Neural progenitor cell (in vitro differentiated cells): ENCODE measurements around the gene GTPBP3.

Experiments
- EZH2 ChIP-seq: fragments of 200-600 bp; sonication (generic); IDR thresholded peaks from 2 replicates; pipeline ENCODE4 v1.6.1; 2017; ENCODE audit warnings: antibody characterized with exemption, mild to moderate bottlenecking, moderate library complexity
- EZH2phosphoT487 ChIP-seq: fragments of 200-600 bp; sonication (generic); IDR thresholded peaks from 2 replicates; pipeline ENCODE4 v1.6.1; 2017; ENCODE audit warnings: antibody characterized with exemption
- TF ChIP-seq, protein P1 (sequence below): fragments of 200-600 bp; sonication (generic); IDR thresholded peaks from 2 replicates; pipeline ENCODE4 v1.5.1; 2017; ENCODE audit warnings: antibody characterized with exemption, mild to moderate bottlenecking

DNA sequence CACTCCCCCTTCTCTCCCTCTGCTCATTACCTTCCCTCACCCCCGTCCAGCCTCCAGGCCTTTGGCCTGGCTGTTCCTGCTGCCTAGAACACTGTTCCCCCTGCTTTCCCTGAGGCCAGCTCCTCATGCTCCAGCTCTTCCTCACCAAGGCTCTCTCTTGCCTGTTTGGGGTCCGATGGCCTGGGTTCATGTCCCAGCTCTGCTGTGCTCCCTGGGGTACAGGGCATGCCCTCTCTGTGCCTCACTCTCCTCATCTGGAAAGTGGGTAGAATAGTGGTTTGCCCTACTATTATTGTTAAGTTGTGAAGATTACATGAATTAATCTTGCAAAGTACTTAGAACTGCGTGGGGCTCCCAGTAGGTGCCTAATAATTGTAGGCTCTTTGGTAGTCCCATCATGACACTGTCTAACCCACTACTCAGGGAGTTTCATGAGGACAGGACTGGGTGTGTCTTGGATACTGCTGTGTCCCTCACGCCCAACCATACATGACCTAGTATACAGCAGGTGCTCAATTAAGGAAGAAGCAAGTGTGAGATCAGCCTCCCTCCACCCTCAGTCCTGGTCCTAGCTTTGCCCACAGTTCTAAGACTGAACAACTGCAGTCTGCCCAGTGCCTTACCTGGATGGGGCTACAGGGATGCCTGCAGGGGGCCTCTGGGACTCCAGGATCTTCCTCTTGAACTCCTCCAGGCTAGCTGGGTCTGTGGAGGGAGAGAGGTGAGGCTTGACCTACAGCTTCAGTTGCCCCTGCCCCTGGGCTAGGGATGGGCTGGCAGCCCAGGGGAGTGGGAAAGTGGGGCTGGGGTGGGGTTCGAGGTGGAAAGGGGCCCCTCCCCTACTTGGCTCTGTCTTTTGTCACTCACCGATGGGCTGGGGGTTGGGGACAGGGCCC, 22.8 kb downstream of the GTPBP3 start:
- TF ChIP-seq, protein P1, sequence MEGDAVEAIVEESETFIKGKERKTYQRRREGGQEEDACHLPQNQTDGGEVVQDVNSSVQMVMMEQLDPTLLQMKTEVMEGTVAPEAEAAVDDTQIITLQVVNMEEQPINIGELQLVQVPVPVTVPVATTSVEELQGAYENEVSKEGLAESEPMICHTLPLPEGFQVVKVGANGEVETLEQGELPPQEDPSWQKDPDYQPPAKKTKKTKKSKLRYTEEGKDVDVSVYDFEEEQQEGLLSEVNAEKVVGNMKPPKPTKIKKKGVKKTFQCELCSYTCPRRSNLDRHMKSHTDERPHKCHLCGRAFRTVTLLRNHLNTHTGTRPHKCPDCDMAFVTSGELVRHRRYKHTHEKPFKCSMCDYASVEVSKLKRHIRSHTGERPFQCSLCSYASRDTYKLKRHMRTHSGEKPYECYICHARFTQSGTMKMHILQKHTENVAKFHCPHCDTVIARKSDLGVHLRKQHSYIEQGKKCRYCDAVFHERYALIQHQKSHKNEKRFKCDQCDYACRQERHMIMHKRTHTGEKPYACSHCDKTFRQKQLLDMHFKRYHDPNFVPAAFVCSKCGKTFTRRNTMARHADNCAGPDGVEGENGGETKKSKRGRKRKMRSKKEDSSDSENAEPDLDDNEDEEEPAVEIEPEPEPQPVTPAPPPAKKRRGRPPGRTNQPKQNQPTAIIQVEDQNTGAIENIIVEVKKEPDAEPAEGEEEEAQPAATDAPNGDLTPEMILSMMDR = no peak
- TF ChIP-seq EZH2phosphoT487 = no peak
- TF ChIP-seq EZH2 = no peak
